IMR-90 (cell line): ENCODE measurements around the gene SCAMP4. TPM values are rescaled to one million over a fixed set of nuclear protein-coding genes. Genes with fewer than 3 reads are reported as not detected.

Experiments used
- ATAC-seq: fragments of 200-7000 bp; cut with Tn5 transposase; 2 replicates; pipeline ENCODE4 v1.9.1; 2020; ENCODE audit warnings: low read depth, mild to moderate bottlenecking, moderate library complexity
- BruUV-seq: library from RNA; stranded (reverse); fragments of 400-500 nt; replicated peaks from 2 replicates; lab custom pipeline; 2021; lab: Mats Ljungman, UMichigan
- CTCF ChIA-PET: fragments of 300-600 bp; formaldehyde crosslinking; extraction: SDS; loops from one replicate; lab custom pipeline; 2021; ENCODE audit warnings: antibody characterized with exemption; lab: Yijun Ruan, JAX
- POLR2A ChIA-PET: fragments of 300-600 bp; sonication (Branson Sonifier 250); formaldehyde crosslinking; loops from one replicate; lab custom pipeline; 2022; ENCODE audit warnings: antibody characterized with exemption; ENCODE audit not compliant: unreplicated experiment; lab: Charles Lee
- DNase-seq: peaks from one replicate; pipeline ENCODE4 v3.0.0; 2013
- H2AFZ ChIP-seq: replicated peaks from 2 replicates; pipeline ENCODE3; 2013; ENCODE audit warnings: low read length, mild to moderate bottlenecking; ENCODE audit not compliant: poor library complexity
- H2AK5ac ChIP-seq: 2 replicates; pipeline ENCODE4 v1.6.1; 2013; ENCODE audit warnings: low read depth, low read length, inconsistent platforms
- H2AK9ac ChIP-seq: replicated peaks from 2 replicates; pipeline ENCODE3; 2013; ENCODE audit warnings: mild to moderate bottlenecking, low read depth, low read length, moderate library complexity; ENCODE audit not compliant: poor library complexity
- H2BK120ac ChIP-seq: 2 replicates; pipeline ENCODE4 v1.6.1; 2013; ENCODE audit warnings: low read depth, low read length, inconsistent platforms
- H2BK15ac ChIP-seq: 3 replicates; pipeline ENCODE4 v1.6.1; 2013; ENCODE audit warnings: low read depth, low read length, inconsistent platforms
- H2BK20ac ChIP-seq: 2 replicates; pipeline ENCODE4 v1.6.1; 2013; ENCODE audit warnings: low read depth, mild to moderate bottlenecking, inconsistent platforms, low read length, moderate library complexity
- H2BK5ac ChIP-seq: 2 replicates; pipeline ENCODE4 v1.6.1; 2013; ENCODE audit warnings: mild to moderate bottlenecking, low read depth, low read length, inconsistent platforms; ENCODE audit not compliant: poor library complexity, severe bottlenecking
- H3K14ac ChIP-seq: replicated peaks from 2 replicates; pipeline ENCODE4 v1.6.1; 2013; ENCODE audit warnings: low read depth, low read length, inconsistent platforms
- H3K18ac ChIP-seq: 2 replicates; pipeline ENCODE4 v1.6.1; 2013; ENCODE audit warnings: low read depth, low read length, control low read depth
- H3K23ac ChIP-seq: 2 replicates; pipeline ENCODE4 v1.6.1; 2013; ENCODE audit warnings: low read depth, low read length, inconsistent platforms
- H3K27ac ChIP-seq: 2 replicates; pipeline ENCODE4 v1.5.1; 2013; ENCODE audit warnings: mild to moderate bottlenecking, control low read depth, low read length; ENCODE audit not compliant: insufficient read depth
- H3K27me3 ChIP-seq: 2 replicates; pipeline ENCODE4 v1.6.1; 2013; ENCODE audit warnings: low read length; ENCODE audit not compliant: control insufficient read depth, insufficient read depth
- H3K36me3 ChIP-seq: 2 replicates; pipeline ENCODE4 v1.6.1; 2013; ENCODE audit warnings: low read length, mixed read lengths; ENCODE audit not compliant: control insufficient read depth, insufficient read depth
- H3K4ac ChIP-seq: 2 replicates; pipeline ENCODE4 v1.6.1; 2013; ENCODE audit warnings: low read depth, low read length, inconsistent platforms
- H3K4me1 ChIP-seq: 2 replicates; pipeline ENCODE4 v1.6.1; 2013; ENCODE audit warnings: low read length, mixed read lengths; ENCODE audit not compliant: control insufficient read depth, insufficient read depth
- H3K4me2 ChIP-seq: 2 replicates; pipeline ENCODE4 v1.6.1; 2013; ENCODE audit warnings: low read depth, mild to moderate bottlenecking, control low read depth, low read length, moderate library complexity
- H3K4me3 ChIP-seq: 2 replicates; pipeline ENCODE4 v1.5.1; 2013; ENCODE audit warnings: low read depth, mild to moderate bottlenecking, control low read depth, low read length, moderate library complexity; ENCODE audit not compliant: insufficient read depth
- H3K56ac ChIP-seq: 2 replicates; pipeline ENCODE4 v1.6.1; 2013; ENCODE audit warnings: low read length, inconsistent platforms; ENCODE audit not compliant: insufficient read depth; ENCODE audit errors: extremely low read depth
- H3K79me1 ChIP-seq, 2 experiments: 2 replicates each; pipeline ENCODE4 v1.6.1; 2013; ENCODE audit warnings: low read length in 2 of 2, inconsistent platforms in 1 of 2, low read depth in 1 of 2
- H3K9ac ChIP-seq: 2 replicates; pipeline ENCODE4 v1.6.1; 2013; ENCODE audit warnings: low read depth, low read length, control low read depth
- H3K9me1 ChIP-seq: 2 replicates; pipeline ENCODE4 v1.6.1; 2013; ENCODE audit warnings: low read length, inconsistent platforms; ENCODE audit not compliant: insufficient read depth
- H3K9me3 ChIP-seq: 2 replicates; pipeline ENCODE4 v1.6.1; 2013; ENCODE audit warnings: low read length; ENCODE audit not compliant: control insufficient read depth, insufficient read depth
- H4K20me1 ChIP-seq: 2 replicates; pipeline ENCODE4 v1.6.1; 2013; ENCODE audit warnings: low read length, inconsistent platforms; ENCODE audit not compliant: insufficient read depth
- H4K5ac ChIP-seq: 2 replicates; pipeline ENCODE4 v1.6.1; 2013; ENCODE audit warnings: mild to moderate bottlenecking, low read depth, low read length, control low read depth
- H4K8ac ChIP-seq, 2 experiments: 2 replicates each; pipeline ENCODE4 v1.6.1; 2013; ENCODE audit warnings: low read depth in 2 of 2, low read length in 2 of 2, control low read depth in 1 of 2, inconsistent platforms in 1 of 2
- H4K91ac ChIP-seq: 2 replicates; pipeline ENCODE4 v1.6.1; 2013; ENCODE audit warnings: low read depth, low read length, inconsistent platforms; ENCODE audit not compliant: insufficient read depth
- BHLHE40 ChIP-seq: fragments of 150-350 bp; IDR thresholded peaks from 2 replicates; pipeline ENCODE4 v1.6.1; 2016; ENCODE audit warnings: mild to moderate bottlenecking, low read depth, low read length
- CEBPB ChIP-seq: IDR thresholded peaks from 2 replicates; pipeline ENCODE4 v1.6.1; 2012; ENCODE audit warnings: low read depth, low read length, improper control_type of control experiment
- CHD1 ChIP-seq: IDR thresholded peaks from 2 replicates; pipeline ENCODE4 v1.6.1; 2012; ENCODE audit warnings: low read depth, low read length, improper control_type of control experiment
- CTCF ChIP-seq: conservative IDR thresholded peaks from 2 replicates; pipeline ENCODE4 v1.5.1; 2012; ENCODE audit warnings: mild to moderate bottlenecking, low read depth, low read length, improper control_type of control experiment
- ELK1 ChIP-seq: fragments of 150-350 bp; IDR thresholded peaks from 2 replicates; pipeline ENCODE4 v1.6.1; 2016; ENCODE audit warnings: low read depth, mild to moderate bottlenecking, low read length, moderate library complexity, borderline replicate concordance
- FOS ChIP-seq: fragments of 150-350 bp; IDR thresholded peaks from 2 replicates; pipeline ENCODE4 v1.6.1; 2016; ENCODE audit warnings: low read depth, low read length
- MAFK ChIP-seq: IDR thresholded peaks from 2 replicates; pipeline ENCODE4 v1.6.1; 2012; ENCODE audit warnings: low read depth, low read length, improper control_type of control experiment
- NFE2L2 ChIP-seq: fragments of 150-350 bp; IDR thresholded peaks from 2 replicates; pipeline ENCODE4 v1.6.1; 2016; ENCODE audit warnings: low read depth, mild to moderate bottlenecking, low read length
- POLR2A ChIP-seq: IDR thresholded peaks from 2 replicates; pipeline ENCODE4 v1.6.1; 2012; ENCODE audit warnings: mild to moderate bottlenecking, low read depth, low read length
- RAD21 ChIP-seq: IDR thresholded peaks from 2 replicates; pipeline ENCODE4 v1.6.1; 2012; ENCODE audit warnings: low read length, improper control_type of control experiment
- RCOR1 ChIP-seq: IDR thresholded peaks from 2 replicates; pipeline ENCODE4 v1.6.1; 2012; ENCODE audit warnings: mild to moderate bottlenecking, low read length, improper control_type of control experiment; ENCODE audit not compliant: insufficient replicate concordance
- RFX5 ChIP-seq: IDR thresholded peaks from 2 replicates; pipeline ENCODE4 v1.8.0; 2012; ENCODE audit warnings: low read depth, mild to moderate bottlenecking, low read length, moderate library complexity
- SMC3 ChIP-seq: fragments of 150-350 bp; IDR thresholded peaks from 2 replicates; pipeline ENCODE4 v1.6.1; 2016; ENCODE audit warnings: low read depth, mild to moderate bottlenecking, antibody characterized with exemption, low read length, moderate library complexity
- WGBS, 2 experiments: methylation state at CpG; one replicate each; pipeline versions ENCODE4 v1.1.5 to v1.1.7; 2013; ENCODE audit warnings: missing lambda C conversion rate in 2 of 2; ENCODE audit not compliant: insufficient read length in 1 of 2; ENCODE audit errors: extremely low coverage in 2 of 2; 5-methylcytosine and 5-hydroxymethylcytosine counted together
- dilution Hi-C: fragments of 300-500 bp; cut with HindIII; formaldehyde crosslinking; loops from one replicate; pipeline ENCODE4 v1.14.3; 2018; ENCODE audit warnings: low sequenced_read_pairs; ENCODE audit not compliant: unreplicated experiment
- in situ Hi-C: fragments of 300-500 bp; cut with MboI; formaldehyde crosslinking; loops from 3 replicates; pipeline ENCODE4 v1.14.3; 2019; ENCODE audit warnings: low sequenced_read_pairs, inconsistent platforms, mixed read lengths
- intact Hi-C: fragments of 100-400 bp; cut with micrococcal nuclease; formaldehyde crosslinking; loops from 2 replicates; pipeline ENCODE4 v1.10.0; 2022
- polyA plus RNA-seq, 3 experiments: library from polyadenylated mRNA; depleted of rRNA; stranded (reverse); fragments of >200 nt; gene quantifications; 2 replicates each; pipeline ENCODE4 v1.2.3, GENCODE V29; 2012; ENCODE audit warnings: low replicate concordance in 1 of 3
- total RNA-seq: library from RNA; depleted of rRNA; stranded (reverse); fragments of >200 nt; gene quantifications from 2 replicates; pipeline ENCODE4 v1.2.3, GENCODE V29; 2012

SCAMP4 gene
- total and polyA plus RNA-seq, 2 of the 4 experiments (the other 2 are of a cell fraction) = 16.1 to 28.1 TPM

GRCh38 chr19:1970003-1970805 is 65.0 kb downstream of the SCAMP4 start (continued):
- TF ChIP-seq FOS = no peak

- intact Hi-C loops = no loop called here
- WGBS, 2 experiments = 95% methylated on average over 19 of the region's 27 CpGs; no CpG with 5 or more reads in 1 of the 2 experiments
- Histone ChIP-seq H3K9me3 (no peaks in the 10 kb centered on the region), H3K9me1 (peaks cover 4% of the 10 kb centered on the region), H3K4ac (no peak overlapping the region), H3K56ac (no peak overlapping the region), H4K5ac (no peak overlapping the region), H3K23ac (no peak overlapping the region), H4K91ac (no peak overlapping the region), H3K4me3 (no peak overlapping the region), H2BK20ac (no peak overlapping the region), H2AFZ (no peak overlapping the region), H3K27ac (no peak overlapping the region), H3K18ac (no peak overlapping the region), H3K9ac (no peak overlapping the region), H4K8ac (no peak overlapping the region), H2BK5ac (no peak overlapping the region), H3K79me1 (peaks cover 11 to 54% of the 10 kb centered on the region in 2 experiments), H4K20me1 (peaks cover 67% of the 10 kb centered on the region), H3K36me3 (peaks cover 31% of the 10 kb centered on the region), H3K27me3 (no peaks in the 10 kb centered on the region), H3K4me2 (no peak overlapping the region), H2BK120ac (no peak overlapping the region), H3K14ac (no peak overlapping the region), H2BK15ac (no peak overlapping the region), H3K4me1 (no peaks in the 10 kb centered on the region), H2AK5ac (no peak overlapping the region), H2AK9ac (no peak overlapping the region)
- BruUV-seq = no TSS peak
- ATAC-seq (no peak), DNase-seq (no peak)
- in situ Hi-C loops = no loop called here
- CTCF ChIA-PET = no interaction called here
- dilution Hi-C loops = no loop called here
- POLR2A ChIA-PET = no interaction called here
- TF ChIP-seq BHLHE40 (no peak), NFE2L2 (no peak), SMC3 (no peak), ELK1 (no peak), CEBPB (no peak), RAD21 (no peak), CHD1 (no peak), MAFK (no peak), POLR2A (no peak), RFX5 (no peak), CTCF (no peak), FOS (no peak), RCOR1 (no peak)
Observed at GRCh38 chr19:1970806-1971502, 65.8 kb downstream of the SCAMP4 start.
